ENCODE results near the gene PHF11. TPM values are rescaled to one million over a fixed set of nuclear protein-coding genes. Genes with fewer than 3 reads are reported as not detected.
"Not testable (repeated sequence)": the region's sequence is repeated elsewhere in the genome, so short reads cannot be mapped to it uniquely, and the experiment has no call there.

The PHF11 gene
- total and polyA plus RNA-seq, 2 of the 13 experiments (the other 11 are each of a cell fraction or from before 2014, with no cell fraction given) = 15.8 to 22.0 TPM

- FAIRE-seq (no peak), ATAC-seq (no peak), DNase-seq (ENCODE audit: low spot score) (no peak)
- Histone ChIP-seq H3K27me3 (ENCODE audit: control insufficient read depth in 1 of 2, insufficient read depth in 2 of 2, low read length in 2 of 2) (no peaks in the 10 kb centered on the region), H3K9me3 (ENCODE audit: low read length) (no peaks in the 10 kb centered on the region), H3K4me1 (ENCODE audit: insufficient read depth, low read length) (peaks cover 18% of the 10 kb centered on the region), H3K4me2 (ENCODE audit: low read depth, low read length) (no peak overlapping the region), H3K9ac (ENCODE audit: insufficient read depth, low read depth, low read length) (no peak overlapping the region), H3K4me3 (replicated peaks in 1 of 3; ENCODE audit: insufficient read depth in 1 of 3, low read depth in 2 of 3, low read length in 3 of 3) (no peak overlapping the region), H3K27ac (ENCODE audit: extremely low read length, insufficient read depth, low read length) (no peak overlapping the region), H3K36me3 (replicated peaks in 1 of 2; ENCODE audit: control insufficient read depth in 1 of 2, insufficient read depth in 2 of 2, low read length in 2 of 2) (peaks cover 6 to 16% of the 10 kb centered on the region in 2 experiments; a peak in 4 of 5 replicates), H3K79me2 (ENCODE audit: insufficient read depth, low read length) (no peaks in the 10 kb centered on the region), H4K20me1 (ENCODE audit: insufficient read depth, low read length) (no peaks in the 10 kb centered on the region), H2AFZ (ENCODE audit: low read length) (no peak overlapping the region)
- intact Hi-C loops (cut with micrococcal nuclease; ENCODE audit: unreplicated experiment) (no loop called here), in situ Hi-C loops (cut with HindIII; ENCODE audit: extremely low pct_ligation_motif_present, low pct_unique_long_range_greater_than_20kb) (no loop called here)
- BruUV-seq (replicated peaks) = no TSS peak
- POLR2A ChIA-PET = no interaction called here
- TF ChIP-seq CEBPG (CRISPR knock-in tag; IDR thresholded peaks at IDR 0.05) (peak; percentile 46; the same call in 1 of the 2 replicates), UBTF (CRISPR knock-in tag; IDR thresholded peaks at IDR 0.05) (no peak), CEBPB (IDR thresholded peaks at IDR 0.05; ENCODE audit: borderline replicate concordance, low read depth, low read length) (peak; percentile 74)
- 95% methylated on average over 5 of the region's 5 CpGs for WGBS (ENCODE audit: low lambda C conversion rate)
- CTCF ChIA-PET (ENCODE audit: low intra/inter-chr PET ratio, low total read pairs) = no interaction called here
These were observed 67.8 kb downstream of the PHF11 start for GRCh38 chr13:49563516-49563915.

GRCh38 chr13:49565461-49565860, 69.7 kb downstream of the PHF11 start:
- BruUV-seq (replicated peaks); H3K36me3 ChIP-seq (replicated peaks in 1 of 2; ENCODE audit: control insufficient read depth in 1 of 2, insufficient read depth in 2 of 2, low read length in 2 of 2); DNase-seq (ENCODE audit: low spot score); intact Hi-C loops (cut with micrococcal nuclease; ENCODE audit: unreplicated experiment); H3K4me1 ChIP-seq (ENCODE audit: insufficient read depth, low read length); H2AFZ ChIP-seq (ENCODE audit: low read length); ATAC-seq; H4K20me1 ChIP-seq (ENCODE audit: insufficient read depth, low read length); H3K79me2 ChIP-seq (ENCODE audit: insufficient read depth, low read length); H3K9ac ChIP-seq (ENCODE audit: insufficient read depth, low read depth, low read length); CTCF ChIA-PET (ENCODE audit: low intra/inter-chr PET ratio, low total read pairs); H3K4me3 ChIP-seq (replicated peaks in 1 of 3; ENCODE audit: insufficient read depth in 1 of 3, low read depth in 2 of 3, low read length in 3 of 3); H3K27me3 ChIP-seq (ENCODE audit: control insufficient read depth in 1 of 2, insufficient read depth in 2 of 2, low read length in 2 of 2); FAIRE-seq; H3K9me3 ChIP-seq (ENCODE audit: low read length); in situ Hi-C loops (cut with HindIII; ENCODE audit: extremely low pct_ligation_motif_present, low pct_unique_long_range_greater_than_20kb); H3K4me2 ChIP-seq (ENCODE audit: low read depth, low read length); POLR2A ChIA-PET; H3K27ac ChIP-seq (ENCODE audit: extremely low read length, insufficient read depth, low read length): not testable (repeated sequence)
- 92% methylated on average over 18 of the region's 25 CpGs for WGBS (ENCODE audit: low lambda C conversion rate)

Data from HepG2 (cell line).